Thyroid gland (tissue), 4 donors: ENCODE measurements around the gene JTB.

Source experiments
- POLR2A ChIP-seq, 2 donors: fragments of 450-650 bp; IDR thresholded peaks; one replicate each; pipeline ENCODE4 v1.6.1; 2017; ENCODE audit warnings: antibody characterized with exemption in 2 of 2, mild to moderate bottlenecking in 2 of 2, moderate library complexity in 1 of 2
- TF ChIP-seq, protein P1 (sequence below), 6 experiments: fragments of 200-600 bp in 3 of 6; fragments of 450-650 bp in 3 of 6; sonication (generic) in 3 of 6; IDR thresholded peaks; one replicate each; pipeline ENCODE4 v1.5.1; 2016 to 2019; ENCODE audit warnings: antibody characterized with exemption in 6 of 6, mild to moderate bottlenecking in 2 of 6, inconsistent platforms in 1 of 6, moderate library complexity in 1 of 6

DNA sequence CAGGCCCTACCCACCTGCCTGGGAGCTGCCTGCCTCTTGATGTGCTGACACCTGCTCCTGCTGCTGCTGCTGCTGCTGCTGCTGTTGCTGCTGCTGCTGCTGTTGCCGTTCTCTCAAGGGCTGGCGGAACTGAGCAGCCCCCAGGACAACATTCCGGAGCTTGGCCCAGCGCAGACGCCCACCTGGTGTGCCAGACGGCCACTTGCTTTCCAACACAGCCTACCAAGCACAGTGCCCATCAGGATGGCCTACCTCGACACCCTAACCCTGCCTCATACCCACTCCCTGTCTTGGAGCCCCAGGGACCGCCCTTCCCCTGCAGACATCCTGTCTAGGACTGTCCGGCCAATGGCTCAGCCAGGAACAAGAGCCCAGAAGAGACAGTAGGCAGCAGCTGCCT, 42.7 kb downstream of the JTB start:
- TF ChIP-seq, protein P1, sequence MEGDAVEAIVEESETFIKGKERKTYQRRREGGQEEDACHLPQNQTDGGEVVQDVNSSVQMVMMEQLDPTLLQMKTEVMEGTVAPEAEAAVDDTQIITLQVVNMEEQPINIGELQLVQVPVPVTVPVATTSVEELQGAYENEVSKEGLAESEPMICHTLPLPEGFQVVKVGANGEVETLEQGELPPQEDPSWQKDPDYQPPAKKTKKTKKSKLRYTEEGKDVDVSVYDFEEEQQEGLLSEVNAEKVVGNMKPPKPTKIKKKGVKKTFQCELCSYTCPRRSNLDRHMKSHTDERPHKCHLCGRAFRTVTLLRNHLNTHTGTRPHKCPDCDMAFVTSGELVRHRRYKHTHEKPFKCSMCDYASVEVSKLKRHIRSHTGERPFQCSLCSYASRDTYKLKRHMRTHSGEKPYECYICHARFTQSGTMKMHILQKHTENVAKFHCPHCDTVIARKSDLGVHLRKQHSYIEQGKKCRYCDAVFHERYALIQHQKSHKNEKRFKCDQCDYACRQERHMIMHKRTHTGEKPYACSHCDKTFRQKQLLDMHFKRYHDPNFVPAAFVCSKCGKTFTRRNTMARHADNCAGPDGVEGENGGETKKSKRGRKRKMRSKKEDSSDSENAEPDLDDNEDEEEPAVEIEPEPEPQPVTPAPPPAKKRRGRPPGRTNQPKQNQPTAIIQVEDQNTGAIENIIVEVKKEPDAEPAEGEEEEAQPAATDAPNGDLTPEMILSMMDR (IDR thresholded peaks at IDR 0.05) = no peak
- TF ChIP-seq POLR2A (IDR thresholded peaks at IDR 0.05) = no peak
